Breast epithelium (tissue), 3 donors: ENCODE data around the gene NRDE2.

Experiments
- POLR2A ChIP-seq: fragments of 450-650 bp; IDR thresholded peaks from one replicate; pipeline ENCODE4 v1.6.1; 2016; ENCODE audit warnings: antibody characterized with exemption, mild to moderate bottlenecking, moderate library complexity
- TF ChIP-seq, protein P1 (sequence below), 3 donors: fragments of 450-650 bp; IDR thresholded peaks; one replicate each; pipeline ENCODE4 v1.5.1; 2016 to 2017; ENCODE audit warnings: antibody characterized with exemption in 3 of 3, mild to moderate bottlenecking in 3 of 3, moderate library complexity in 3 of 3

DNA sequence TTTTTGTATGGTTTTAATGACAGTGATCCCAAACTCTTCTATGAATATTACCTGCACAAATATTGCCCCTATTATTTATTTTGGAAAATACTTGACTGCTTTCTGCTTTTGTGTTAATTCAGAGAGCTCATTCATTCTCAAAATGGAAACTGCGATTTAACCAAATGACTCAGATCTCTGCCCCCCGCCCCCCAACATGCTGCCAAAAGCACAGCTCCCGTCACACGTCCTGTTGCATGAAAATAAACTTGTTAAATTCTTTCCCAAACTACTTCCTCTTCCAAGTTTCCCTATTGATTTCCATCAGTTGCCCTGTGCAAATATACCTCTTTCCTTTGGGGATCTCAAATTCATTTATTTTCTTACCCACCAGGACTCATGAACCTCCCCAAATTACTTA is 18.0 kb upstream of the NRDE2 start:
- TF ChIP-seq, protein P1, sequence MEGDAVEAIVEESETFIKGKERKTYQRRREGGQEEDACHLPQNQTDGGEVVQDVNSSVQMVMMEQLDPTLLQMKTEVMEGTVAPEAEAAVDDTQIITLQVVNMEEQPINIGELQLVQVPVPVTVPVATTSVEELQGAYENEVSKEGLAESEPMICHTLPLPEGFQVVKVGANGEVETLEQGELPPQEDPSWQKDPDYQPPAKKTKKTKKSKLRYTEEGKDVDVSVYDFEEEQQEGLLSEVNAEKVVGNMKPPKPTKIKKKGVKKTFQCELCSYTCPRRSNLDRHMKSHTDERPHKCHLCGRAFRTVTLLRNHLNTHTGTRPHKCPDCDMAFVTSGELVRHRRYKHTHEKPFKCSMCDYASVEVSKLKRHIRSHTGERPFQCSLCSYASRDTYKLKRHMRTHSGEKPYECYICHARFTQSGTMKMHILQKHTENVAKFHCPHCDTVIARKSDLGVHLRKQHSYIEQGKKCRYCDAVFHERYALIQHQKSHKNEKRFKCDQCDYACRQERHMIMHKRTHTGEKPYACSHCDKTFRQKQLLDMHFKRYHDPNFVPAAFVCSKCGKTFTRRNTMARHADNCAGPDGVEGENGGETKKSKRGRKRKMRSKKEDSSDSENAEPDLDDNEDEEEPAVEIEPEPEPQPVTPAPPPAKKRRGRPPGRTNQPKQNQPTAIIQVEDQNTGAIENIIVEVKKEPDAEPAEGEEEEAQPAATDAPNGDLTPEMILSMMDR (IDR thresholded peaks at IDR 0.05): no peak
- TF ChIP-seq POLR2A: no peak
